Measurements from ENCODE around the gene SLC25A21. TPM values are rescaled to one million over a fixed set of nuclear protein-coding genes. Genes with fewer than 3 reads are reported as not detected.

SLC25A21 gene
- total RNA-seq, 1 experiment from 2014 or later: 7.1 TPM

- H2BK5ac ChIP-seq (ENCODE audit: insufficient read length, low read length): no peak overlapping the region
- H3K4me1 ChIP-seq (ENCODE audit: insufficient read depth, low read length): no peaks in the 10 kb centered on the region
- peaks cover 2% of the 10 kb centered on the region; the same call in 1 of the 2 replicates for H3K27me3 Mint-ChIP-seq (ENCODE audit: low read depth)
- peaks cover 0 to 10% (median 2%) of the 10 kb centered on the region in 3 experiments; a peak in 4 of 7 replicates for H3K36me3 Mint-ChIP-seq (ENCODE audit: insufficient read depth in 1 of 3, low read depth in 3 of 3)
- no peak overlapping the region for H2BK12ac ChIP-seq (ENCODE audit: insufficient read length, low read depth, low read length)
- no peak overlapping the region for H3K23ac ChIP-seq (ENCODE audit: insufficient read length, low read depth, low read length)
- no peak overlapping the region for H3K4ac ChIP-seq (ENCODE audit: low read depth, low read length)
- H4K91ac ChIP-seq (ENCODE audit: insufficient read length, low read depth, low read length): no peak overlapping the region
- no peaks in the 10 kb centered on the region; a peak in 1 of 4 replicates for H3K4me1 Mint-ChIP-seq
- peaks cover 8 to 13% of the 10 kb centered on the region in 2 experiments for H3K9me3 Mint-ChIP-seq
- H3K27me3 ChIP-seq (ENCODE audit: insufficient read depth, low read length): no peaks in the 10 kb centered on the region
- no peak overlapping the region for H4K8ac ChIP-seq (replicated peaks; ENCODE audit: insufficient read length, low read depth, low read length)
- H2BK120ac ChIP-seq (ENCODE audit: low read depth, low read length, poor library complexity, severe bottlenecking): no peak overlapping the region
- H3K27ac ChIP-seq (ENCODE audit: insufficient read length, low read depth, low read length): no peak overlapping the region
- H2AFZ ChIP-seq (ENCODE audit: low read length): no peak overlapping the region
- H4K20me1 ChIP-seq (ENCODE audit: control insufficient read depth, insufficient read depth, insufficient read length): no peaks in the 10 kb centered on the region
- H3K79me2 ChIP-seq (ENCODE audit: insufficient read depth, low read length): no peaks in the 10 kb centered on the region
- no peaks in the 10 kb centered on the region for H3K23me2 ChIP-seq (ENCODE audit: insufficient read length, low read depth, low read length, poor library complexity, severe bottlenecking)
- H3K79me1 ChIP-seq (ENCODE audit: insufficient read depth, low read depth, low read length, poor library complexity, severe bottlenecking): no peaks in the 10 kb centered on the region
- H3K4me3 Mint-ChIP-seq: no peak overlapping the region
- no peak overlapping the region for H2AK5ac ChIP-seq (ENCODE audit: insufficient read length, low read length)
- DNase-seq: no peak
- no peak overlapping the region for H3K56ac ChIP-seq (ENCODE audit: insufficient read length, low read depth, low read length)
- no peak overlapping the region for H2BK20ac ChIP-seq (ENCODE audit: low read depth, low read length, poor library complexity, severe bottlenecking)
- no peak overlapping the region for H3K27ac Mint-ChIP-seq
- H4K5ac ChIP-seq (ENCODE audit: insufficient read length, low read depth, low read length): no peak overlapping the region
- no peak overlapping the region for H3T11ph ChIP-seq (ENCODE audit: low read length)
- no peak overlapping the region for H3K9ac ChIP-seq (ENCODE audit: extremely low read depth, insufficient read length, low read length)
- no peak overlapping the region for H3K4me2 ChIP-seq (ENCODE audit: insufficient read depth, insufficient read length, low read length)
- H3K18ac ChIP-seq (ENCODE audit: insufficient read length, low read depth, low read length): no peak overlapping the region
- H3K14ac ChIP-seq (ENCODE audit: insufficient read depth, low read length): no peak overlapping the region
- no peaks in the 10 kb centered on the region for H3K9me3 ChIP-seq (ENCODE audit: control insufficient read depth, low read depth, low read length)
- TF ChIP-seq CTCF (conservative IDR thresholded peaks at IDR 0.05): no peak
- H2BK15ac ChIP-seq (ENCODE audit: low read depth, low read length): no peak overlapping the region
Measured at GRCh38 chr14:36751106-36751505, 421.3 kb downstream of the SLC25A21 start.

Data from H9 (cell line).